IgD-negative memory B cell (primary cell): Measurements from ENCODE around the gene SND1. TPM values are rescaled to one million over a fixed set of nuclear protein-coding genes. Genes with fewer than 3 reads are reported as not detected.

ENCODE experiments used
- polyA plus RNA-seq: library from polyadenylated mRNA; unstranded; fragments of 300-500 nt; fragmentation: Illumina TruSeq; gene quantifications from one replicate; pipeline ENCODE4 v1.2.3, GENCODE V29; 2021

The SND1 gene
- polyA plus RNA-seq, 1 donor from 2014 or later, result 138 TPM

Other genes starting within 250 kb of the SND1 start
- 28.8 TPM for gene GCC1, start 66.6 kb upstream of the SND1 start, polyA plus RNA-seq
- gene ARF5, start 63.8 kb upstream of the SND1 start, polyA plus RNA-seq, result 137 TPM
- 1.1 TPM for gene FSCN3, start 58.5 kb upstream of the SND1 start, polyA plus RNA-seq
- not detected for gene PAX4, start 34.1 kb upstream of the SND1 start, polyA plus RNA-seq